PC-9 (cell line): ENCODE results near the gene SIK3.

ENCODE experiments used
- EZH2 ChIP-seq: fragments of 200-600 bp; sonication (generic); IDR thresholded peaks from 2 replicates; pipeline ENCODE4 v1.8.0; 2017; ENCODE audit warnings: antibody characterized with exemption, low read depth
- TF ChIP-seq, protein P1 (sequence below): fragments of 200-600 bp; sonication (generic); conservative IDR thresholded peaks from 2 replicates; pipeline ENCODE4 v1.6.1; 2017; ENCODE audit warnings: mixed run types, antibody characterized with exemption, mild to moderate bottlenecking, moderate library complexity

GRCh38 chr11:117039900-117040299 lies 58.3 kb downstream of the SIK3 start:
- TF ChIP-seq, protein P1, sequence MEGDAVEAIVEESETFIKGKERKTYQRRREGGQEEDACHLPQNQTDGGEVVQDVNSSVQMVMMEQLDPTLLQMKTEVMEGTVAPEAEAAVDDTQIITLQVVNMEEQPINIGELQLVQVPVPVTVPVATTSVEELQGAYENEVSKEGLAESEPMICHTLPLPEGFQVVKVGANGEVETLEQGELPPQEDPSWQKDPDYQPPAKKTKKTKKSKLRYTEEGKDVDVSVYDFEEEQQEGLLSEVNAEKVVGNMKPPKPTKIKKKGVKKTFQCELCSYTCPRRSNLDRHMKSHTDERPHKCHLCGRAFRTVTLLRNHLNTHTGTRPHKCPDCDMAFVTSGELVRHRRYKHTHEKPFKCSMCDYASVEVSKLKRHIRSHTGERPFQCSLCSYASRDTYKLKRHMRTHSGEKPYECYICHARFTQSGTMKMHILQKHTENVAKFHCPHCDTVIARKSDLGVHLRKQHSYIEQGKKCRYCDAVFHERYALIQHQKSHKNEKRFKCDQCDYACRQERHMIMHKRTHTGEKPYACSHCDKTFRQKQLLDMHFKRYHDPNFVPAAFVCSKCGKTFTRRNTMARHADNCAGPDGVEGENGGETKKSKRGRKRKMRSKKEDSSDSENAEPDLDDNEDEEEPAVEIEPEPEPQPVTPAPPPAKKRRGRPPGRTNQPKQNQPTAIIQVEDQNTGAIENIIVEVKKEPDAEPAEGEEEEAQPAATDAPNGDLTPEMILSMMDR: no peak
- no peak for TF ChIP-seq EZH2
